Measurements from ENCODE around the gene OXSR1.
"Not testable (repeated sequence)": the region's sequence is repeated elsewhere in the genome, so short reads cannot be mapped to it uniquely, and the experiment has no call there.

The OXSR1 gene

GRCh38 chr3:38146504-38146903, 18.8 kb upstream of the OXSR1 start:
- DNase-seq, result no peak

DNA sequence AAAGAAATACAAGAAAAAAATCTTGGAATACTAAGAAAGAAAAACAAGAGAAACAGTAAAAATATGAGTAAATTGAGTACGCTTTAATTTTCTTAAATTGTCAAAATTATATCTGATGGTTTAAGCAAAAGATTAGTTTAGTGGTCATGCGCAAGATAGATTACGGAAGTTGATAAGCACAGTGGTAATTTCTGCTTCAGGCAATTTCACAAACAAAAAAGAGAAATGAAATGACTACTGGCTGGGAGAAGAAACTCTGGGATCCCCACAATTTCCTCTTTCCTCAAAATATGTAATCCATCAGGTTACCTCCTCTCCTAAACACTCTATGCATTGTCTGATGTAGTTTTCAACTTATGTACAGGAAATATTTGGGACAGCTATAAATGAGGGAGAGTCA, 17.9 kb upstream of the OXSR1 start:
- no peak for DNase-seq

GRCh38 chr3:38148311-38148882, 16.9 kb upstream of the OXSR1 start:
- no peak for DNase-seq

DNA sequence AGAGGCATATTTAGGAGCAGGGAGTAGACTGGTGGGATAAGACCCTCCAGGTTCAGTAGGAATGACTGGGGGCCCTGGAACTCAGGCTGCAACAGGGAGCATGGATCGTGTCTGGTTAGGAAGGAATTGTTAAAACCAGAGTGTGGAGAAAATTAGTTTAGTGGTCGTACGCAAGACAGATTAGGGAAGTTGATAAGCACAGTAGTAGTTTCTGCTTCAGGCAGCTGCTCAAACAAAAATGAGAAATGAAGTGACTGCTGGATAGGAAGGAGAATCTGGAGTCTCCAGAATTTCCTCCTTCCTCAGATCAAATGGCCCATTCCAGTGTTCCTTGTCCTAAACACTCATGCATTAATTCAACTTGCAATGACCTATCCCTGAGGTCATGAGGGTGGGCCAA, 15.6 kb upstream of the OXSR1 start:
- no peak for DNase-seq

DNA sequence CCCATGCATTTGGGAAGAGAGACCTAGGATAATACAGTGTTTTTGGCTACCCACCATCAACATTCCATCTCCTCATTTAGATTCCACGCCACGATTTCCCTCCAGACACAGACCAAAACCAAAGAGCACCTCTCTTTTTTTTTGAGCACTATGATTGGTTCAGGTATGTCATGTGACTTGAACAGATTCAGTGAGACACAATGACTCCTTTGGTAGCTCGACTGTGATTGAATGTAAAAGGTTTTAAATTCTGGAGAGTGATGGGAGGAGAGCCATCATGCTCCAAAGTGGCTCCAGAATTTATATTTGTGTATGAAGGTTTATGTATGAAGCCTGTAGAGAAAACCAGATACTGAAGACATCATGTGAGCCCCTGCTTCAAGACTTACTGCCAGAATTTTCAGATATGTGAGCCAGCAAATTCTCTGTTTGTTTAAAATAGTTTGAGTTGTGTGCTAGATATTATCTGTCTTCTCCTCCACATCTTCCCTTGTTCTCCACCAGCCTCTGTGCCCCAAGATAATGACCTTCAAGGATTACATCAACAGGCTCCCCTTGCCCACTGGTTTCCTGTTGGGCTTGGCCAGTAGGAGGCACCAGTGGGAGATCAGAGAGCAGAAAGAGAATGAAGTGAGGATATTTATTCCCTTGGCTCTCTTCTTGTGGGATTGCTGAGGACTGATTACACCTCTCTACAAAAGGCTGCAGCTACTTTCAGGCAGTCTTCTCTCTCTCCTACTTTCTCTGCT, 14.4 kb upstream of the OXSR1 start:
- no peak for DNase-seq

- no peak for DNase-seq
Measured at GRCh38 chr3:38151667-38152265, 13.6 kb upstream of the OXSR1 start.

GRCh38 chr3:38152609-38153008, 12.7 kb upstream of the OXSR1 start:
- no peak for DNase-seq

GRCh38 chr3:38153221-38153620, 12.1 kb upstream of the OXSR1 start:
- DNase-seq, result no peak

GRCh38 chr3:38154033-38154494, 11.3 kb upstream of the OXSR1 start:
- no peak for DNase-seq

- no peak for DNase-seq
Measured at GRCh38 chr3:38154625-38155255, 10.6 kb upstream of the OXSR1 start.

GRCh38 chr3:38155825-38156224, 9.5 kb upstream of the OXSR1 start:
- DNase-seq, result no peak

DNA sequence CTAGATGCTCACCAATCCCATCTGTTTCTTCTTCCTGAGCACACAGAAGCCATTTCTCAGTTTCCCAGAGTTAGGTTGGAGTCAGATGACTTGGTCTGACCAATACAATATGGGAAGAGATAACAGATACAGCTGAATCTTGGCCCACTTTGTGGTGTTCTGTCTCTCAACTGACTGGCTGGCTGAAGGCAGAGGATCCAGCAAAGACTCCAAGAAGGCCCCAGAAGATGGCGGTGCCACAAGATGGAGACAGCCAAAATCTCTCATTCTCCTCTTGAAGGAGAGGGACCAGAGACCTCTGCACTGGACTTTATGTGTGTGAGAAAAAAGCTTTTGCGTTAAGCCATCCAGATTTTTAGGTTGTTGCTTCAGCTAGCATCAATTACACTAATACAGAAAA, 8.2 kb upstream of the OXSR1 start:
- no peak for DNase-seq

GRCh38 chr3:38157595-38157994, 7.7 kb upstream of the OXSR1 start:
- DNase-seq, result no peak

DNA sequence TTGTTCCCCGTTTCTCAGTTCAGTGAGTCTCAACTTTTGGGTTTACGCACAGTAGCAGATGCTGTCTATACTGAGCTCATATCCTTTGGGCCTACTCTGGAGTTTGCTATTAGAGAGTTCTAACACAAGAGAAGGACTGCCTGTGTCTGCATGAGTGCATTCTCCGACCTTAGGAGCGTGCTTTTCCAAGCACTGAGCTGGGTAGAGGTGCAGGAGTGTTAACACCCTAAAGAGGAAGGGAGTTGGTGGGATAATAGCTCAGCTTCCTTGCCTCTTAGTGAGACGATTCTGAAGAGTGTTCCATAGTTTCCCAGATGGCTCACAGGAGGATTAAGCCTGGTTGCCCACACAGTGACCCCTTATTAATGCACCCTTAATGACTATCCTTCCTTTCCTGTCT, 6.9 kb upstream of the OXSR1 start:
- no peak for DNase-seq

- not testable (repeated sequence) for DNase-seq
Measured at GRCh38 chr3:38160704-38161103, 4.6 kb upstream of the OXSR1 start.

- DNase-seq, result no peak
Measured at GRCh38 chr3:38163117-38163840, 2.1 kb upstream of the OXSR1 start.

DNA sequence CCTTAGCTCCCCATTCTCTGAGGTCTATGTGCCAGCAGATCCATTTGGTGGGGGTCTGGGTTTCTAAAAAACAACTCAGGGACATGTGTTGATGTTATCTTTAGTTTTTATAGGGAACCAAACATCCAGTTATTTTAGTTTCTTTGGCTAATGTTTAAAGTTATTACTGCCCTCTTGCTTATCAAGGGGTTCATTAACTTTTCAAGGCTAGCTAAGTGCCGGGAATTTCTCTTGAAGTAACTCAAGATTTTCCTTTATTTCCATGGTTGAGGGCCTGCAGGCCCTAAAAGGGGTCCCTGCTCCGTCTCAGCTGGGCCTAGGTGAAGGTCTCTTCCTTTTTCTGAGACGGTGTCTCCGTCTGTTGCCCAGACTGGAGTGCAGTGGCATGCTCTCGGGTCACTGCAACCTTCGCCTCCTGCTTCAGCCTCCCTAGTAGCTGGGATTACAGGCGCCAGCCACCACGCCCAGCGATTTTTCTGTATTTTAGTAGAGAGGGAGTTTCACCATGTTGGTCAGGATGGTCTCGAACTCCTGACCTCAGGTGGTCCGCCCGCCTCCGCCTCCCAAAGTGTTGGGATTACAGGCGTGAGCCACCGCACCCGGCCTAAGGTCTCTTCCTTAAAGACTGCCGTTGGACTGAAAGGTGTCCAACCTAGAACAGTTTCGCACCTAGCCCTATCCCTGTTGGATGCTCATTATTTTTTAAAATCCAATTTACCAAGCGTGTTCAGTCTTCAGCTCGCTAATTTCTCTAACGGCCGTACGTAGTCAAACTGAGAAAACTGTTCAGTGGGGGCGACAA, 1.3 kb upstream of the OXSR1 start:
- DNase-seq, result no peak

DNA sequence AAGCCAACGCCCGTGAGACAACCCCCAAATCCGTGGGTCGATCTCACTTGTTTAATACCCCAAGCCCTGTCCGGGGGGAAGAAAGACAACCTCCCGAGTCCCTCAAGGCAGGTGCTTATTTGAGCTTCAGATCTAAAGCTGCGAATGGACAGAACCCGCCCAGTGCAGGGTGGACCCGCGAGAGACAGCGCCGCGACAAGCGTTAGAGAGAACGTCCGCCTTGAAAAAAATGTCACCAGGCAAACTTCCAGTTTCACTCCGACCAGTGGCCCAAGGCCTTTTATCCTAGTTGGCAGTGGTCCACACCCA, 740 bp upstream of the OXSR1 start:
- DNase-seq, result no peak

- peak in 1 of 2 experiments; percentile 33 for DNase-seq
Measured at GRCh38 chr3:38165722-38166387, 518 bp downstream of the OXSR1 start.

GRCh38 chr3:38167591-38167990, 2.3 kb downstream of the OXSR1 start:
- no peak for DNase-seq

DNA sequence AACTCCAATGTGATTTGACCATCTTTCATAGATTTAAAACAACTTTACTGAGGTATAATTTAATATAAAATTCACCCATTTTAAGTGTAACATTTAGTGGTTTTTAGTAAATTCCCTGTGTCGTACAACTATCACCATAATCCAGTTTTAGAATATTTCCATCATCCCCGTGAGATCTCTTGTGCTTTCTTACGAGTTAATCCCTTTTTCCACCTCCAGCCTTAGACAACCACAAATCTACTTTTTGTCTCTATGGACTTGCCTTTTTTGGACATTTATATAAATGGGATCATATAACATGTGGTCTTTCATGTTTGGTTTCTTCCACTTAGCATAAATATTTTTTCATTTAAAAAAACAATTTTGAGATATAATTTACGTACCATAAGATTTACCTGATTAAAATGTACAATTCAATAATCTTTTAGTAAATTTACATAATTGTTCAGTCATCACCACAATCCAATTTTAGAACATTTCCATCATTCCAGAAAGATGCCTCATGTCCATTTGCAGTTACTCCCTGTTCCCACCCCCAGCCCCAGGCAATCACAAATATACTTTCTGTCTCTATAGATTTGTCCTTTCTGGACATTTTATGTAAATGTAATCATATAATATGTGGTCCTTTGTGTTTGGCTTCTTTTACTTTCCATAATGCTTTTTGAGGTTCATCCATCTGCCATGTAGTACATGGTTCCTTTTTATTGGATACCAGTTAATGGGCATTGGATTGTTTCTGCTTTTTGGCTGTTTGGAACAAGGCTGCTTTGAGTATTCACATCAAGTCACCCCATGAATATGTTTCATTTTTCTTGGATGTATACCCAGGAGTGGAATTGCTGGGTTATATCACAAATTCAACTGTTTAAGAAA, 3.1 kb downstream of the OXSR1 start:
- DNase-seq, result no peak

Data from activated CD4-positive, alpha-beta T cell treated with anti-CD3 and anti-CD28 coated beads, Interleukin-2, amount 50 U/mL, for 4 hours (primary cell).